Stimulated activated CD4-positive, alpha-beta T cell treated with anti-CD3 and anti-CD28 coated beads, Interleukin-4, amount 100 ng/mL, for 1 hour (primary cell): ENCODE results near the gene MAPK7.

Source experiments
- DNase-seq: peaks from one replicate; pipeline ENCODE4 v3.0.0-alpha.2; 2020

The MAPK7 gene

DNA sequence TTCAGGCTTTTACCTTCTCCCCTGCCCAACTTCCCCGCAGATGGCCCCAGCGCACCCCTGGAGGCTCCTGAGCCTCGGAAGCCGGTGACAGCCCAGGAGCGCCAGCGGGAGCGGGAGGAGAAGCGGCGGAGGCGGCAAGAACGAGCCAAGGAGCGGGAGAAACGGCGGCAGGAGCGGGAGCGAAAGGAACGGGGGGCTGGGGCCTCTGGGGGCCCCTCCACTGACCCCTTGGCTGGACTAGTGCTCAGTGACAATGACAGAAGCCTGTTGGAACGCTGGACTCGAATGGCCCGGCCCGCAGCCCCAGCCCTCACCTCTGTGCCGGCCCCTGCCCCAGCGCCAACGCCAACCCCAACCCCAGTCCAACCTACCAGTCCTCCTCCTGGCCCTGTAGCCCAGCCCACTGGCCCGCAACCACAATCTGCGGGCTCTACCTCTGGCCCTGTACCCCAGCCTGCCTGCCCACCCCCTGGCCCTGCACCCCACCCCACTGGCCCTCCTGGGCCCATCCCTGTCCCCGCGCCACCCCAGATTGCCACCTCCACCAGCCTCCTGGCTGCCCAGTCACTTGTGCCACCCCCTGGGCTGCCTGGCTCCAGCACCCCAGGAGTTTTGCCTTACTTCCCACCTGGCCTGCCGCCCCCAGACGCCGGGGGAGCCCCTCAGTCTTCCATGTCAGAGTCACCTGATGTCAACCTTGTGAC lies 3.6 kb downstream of the MAPK7 start:
- no peak for DNase-seq

DNA sequence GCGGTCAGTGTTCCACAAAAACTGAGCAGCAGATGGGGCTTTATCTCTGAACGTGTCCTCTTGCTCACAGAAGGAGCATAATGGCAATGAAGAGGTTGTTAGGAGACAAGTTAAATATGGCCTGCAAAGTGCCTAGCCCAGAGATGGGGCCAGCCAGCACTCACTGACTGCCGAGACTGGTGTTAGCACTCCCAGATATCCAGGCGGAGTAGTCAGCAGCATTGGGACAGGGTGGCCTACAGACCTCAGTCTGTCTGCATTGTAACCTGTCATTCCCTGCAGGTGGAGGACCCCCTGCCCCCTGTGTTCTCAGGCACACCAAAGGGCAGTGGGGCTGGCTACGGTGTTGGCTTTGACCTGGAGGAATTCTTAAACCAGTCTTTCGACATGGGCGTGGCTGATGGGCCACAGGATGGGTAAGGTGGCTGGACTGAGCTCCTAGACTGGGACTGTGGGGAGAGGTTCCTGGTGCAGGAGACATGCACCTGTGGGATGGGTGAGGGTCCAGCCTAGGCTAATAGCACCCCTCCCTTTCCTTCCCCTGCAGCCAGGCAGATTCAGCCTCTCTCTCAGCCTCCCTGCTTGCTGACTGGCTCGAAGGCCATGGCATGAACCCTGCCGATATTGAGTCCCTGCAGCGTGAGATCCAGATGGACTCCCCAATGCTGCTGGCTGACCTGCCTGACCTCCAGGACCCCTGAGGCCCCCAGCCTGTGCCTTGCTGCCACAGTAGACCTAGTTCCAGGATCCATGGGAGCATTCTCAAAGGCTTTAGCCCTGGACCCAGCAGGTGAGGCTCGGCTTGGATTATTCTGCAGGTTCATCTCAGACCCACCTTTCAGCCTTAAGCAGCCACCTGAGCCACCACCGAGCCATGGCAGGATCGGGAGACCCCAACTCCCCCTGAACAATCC lies 4.5 kb downstream of the MAPK7 start:
- no peak for DNase-seq

DNA sequence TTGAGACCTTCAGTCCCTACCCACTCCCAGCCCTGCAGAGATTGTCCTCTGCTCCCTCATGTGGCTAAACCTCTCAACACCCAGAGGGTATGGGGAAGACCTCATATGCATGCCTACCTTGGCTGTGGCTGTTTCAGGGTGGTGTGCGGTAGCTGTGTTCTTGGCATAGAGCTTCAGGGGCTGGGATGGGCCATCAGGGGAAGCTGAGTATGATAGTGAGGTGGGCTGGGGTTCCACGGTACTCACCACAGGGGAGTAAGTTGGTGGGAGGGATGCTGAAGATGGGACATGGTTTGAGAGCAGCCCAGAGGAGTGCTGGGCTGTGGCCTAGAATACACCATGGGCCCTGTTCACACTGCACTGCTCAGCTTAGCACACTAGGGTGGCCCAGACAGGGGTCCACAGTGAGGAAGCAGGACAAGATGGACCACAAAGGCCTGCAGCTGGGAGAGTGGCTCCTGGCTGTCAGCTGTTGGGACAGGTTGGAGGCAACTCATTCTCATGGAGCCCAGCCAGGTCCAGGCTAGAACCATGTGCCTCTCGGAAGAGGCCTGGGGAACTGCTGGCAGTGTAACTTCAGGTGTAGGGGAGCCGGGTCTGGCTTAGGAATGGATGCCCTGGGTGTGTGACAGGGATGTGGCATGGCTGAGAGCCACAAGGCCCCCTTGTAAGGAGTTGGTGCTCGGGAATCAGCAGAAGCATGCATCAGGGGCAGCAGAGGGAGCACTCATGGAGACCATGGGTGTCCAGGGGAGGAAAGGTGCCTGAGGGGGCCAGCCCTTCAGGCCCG lies 5.6 kb downstream of the MAPK7 start:
- DNase-seq: no peak

DNA sequence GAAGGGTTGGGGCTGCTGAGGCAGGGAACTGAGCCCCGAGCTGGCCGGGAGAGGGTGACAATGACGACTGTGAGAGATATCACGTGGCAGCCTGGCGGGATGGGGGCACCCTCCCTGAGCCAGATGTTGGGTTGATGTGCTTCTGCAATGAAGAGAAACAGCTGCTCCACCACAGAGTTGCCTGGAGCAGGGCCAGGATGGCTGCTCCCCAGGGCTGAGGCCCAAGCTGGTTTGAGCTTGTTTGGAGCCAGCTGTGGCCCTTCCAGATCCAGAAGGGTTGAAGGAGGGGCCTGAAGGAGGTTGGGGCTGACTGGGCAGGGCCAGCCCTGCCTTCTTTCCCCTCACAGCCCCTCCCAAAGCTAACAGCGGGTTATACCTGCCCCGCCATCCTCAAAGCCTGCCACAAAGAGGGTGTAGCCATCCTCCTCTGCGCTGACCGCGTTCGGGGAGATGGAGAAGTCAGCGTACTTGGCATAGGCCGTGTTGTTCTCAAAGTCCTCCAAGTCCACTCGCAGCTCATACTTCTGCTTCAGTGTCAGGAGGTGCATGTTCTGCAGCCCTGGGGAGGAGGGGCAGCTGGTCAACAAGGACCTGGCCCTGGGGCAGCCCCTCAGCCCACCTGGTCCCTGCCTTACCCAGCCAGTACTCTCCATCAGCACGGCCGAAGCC lies 6.6 kb downstream of the MAPK7 start:
- no peak for DNase-seq

DNA sequence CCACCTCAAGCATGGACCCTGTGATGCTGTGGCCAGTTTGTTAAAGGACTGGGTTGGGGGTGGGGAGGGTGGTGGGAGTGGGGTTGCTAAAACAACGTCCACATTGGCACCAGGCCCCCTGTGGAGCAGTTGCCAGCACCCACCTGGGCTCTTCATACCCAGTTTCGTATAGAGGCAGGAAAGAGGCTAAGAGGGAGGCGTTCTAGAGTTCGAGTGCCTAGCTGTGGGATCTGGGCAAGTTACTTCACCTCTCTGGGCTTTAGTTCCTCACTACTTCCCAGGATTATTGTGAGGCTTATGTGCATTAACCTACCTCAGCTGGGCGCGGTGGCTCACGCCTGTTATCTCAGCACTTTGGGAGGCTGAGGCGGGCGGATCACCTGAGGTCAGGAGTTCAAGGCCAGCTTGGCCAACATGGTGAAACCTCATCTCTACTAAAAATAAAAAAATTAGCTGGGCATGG lies 7.3 kb downstream of the MAPK7 start:
- no peak for DNase-seq

DNA sequence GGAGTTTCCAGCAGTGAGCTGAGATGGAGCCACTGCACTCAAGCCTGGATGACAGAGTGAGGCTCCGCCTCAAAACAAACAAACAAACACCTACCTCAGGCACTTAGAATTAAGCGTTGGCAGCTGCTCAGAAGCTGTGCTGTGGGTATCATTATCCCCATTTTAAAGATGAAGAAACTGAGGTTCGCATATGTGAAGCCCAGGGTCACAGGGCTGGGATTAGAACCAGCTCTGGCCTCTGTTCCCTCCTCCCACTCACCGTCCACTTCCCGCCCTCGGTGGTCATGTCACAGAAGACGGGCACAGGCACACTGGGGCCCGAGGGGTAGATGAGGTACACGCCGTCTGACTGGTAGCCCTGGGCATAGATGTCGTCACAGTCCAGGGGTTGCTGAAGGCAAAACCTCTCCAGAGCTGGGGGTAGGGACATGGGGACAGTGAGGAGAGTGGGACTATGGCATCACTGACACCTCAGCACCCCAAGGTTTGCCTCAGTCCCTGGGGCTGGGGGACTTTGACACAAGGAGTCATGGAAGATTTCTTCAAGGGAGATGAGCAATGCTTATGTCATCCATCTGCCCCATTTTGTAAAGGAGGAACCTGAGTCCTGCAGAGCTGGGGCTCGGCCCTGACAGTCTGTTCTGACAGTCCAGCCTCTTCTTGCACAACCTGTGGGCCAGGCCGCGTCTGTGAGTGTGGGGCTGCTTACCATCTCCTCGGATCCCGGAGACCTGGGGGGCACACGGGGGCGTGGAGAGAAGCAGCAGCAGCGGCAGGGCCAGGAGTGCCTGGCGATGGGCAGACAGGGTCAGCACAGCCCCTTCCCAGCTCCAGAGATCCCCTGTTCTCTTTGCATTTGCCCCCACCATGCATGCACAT lies 8.0 kb downstream of the MAPK7 start:
- DNase-seq: no peak

DNA sequence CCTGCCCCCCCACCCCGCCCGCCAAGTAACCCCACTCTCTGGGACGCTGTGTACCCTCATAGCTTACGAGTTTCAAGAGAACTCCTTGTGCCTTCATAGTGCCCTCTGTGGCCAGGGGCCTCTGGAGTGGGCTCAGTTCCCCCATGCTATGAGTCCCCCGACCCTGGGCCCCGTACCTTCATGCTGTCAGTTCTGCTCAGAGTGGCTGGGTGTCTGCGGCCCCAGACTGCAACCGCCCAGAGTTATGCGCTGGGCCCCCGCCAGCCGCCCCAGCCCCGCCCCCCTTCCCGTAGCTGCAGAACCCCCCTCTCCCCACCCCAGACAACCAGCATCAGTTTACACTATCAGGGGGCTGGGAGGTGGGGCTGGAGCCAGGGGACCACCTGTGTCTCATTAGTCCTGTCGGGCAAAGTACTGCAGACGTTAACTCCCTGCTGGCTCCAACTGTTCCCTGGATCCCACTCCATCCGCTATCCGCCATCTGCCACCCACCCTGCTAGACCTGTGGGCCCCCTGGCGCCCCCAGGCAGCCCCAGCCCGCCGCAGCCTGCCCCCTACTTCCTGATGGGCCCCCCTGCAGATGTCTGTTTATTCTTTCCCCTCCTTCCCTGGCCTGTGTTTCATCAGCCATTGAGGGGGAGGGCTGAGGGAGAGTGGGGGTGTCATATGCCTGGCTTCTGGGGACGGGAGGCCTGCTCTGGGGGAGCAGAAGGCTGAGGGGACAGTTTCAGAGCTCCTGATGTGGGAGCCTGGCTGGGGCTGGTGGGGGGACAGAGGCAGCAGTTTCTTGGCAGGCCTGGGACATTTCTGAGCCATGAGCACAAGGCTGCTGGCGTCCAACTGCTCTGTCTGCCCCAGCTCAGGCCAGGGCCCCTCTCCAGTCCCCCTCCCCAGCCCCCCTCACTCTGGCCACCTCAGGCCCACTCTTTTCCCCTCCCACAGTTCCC lies 8.9 kb downstream of the MAPK7 start, which contains the start of gene MFAP4:
MFAP4 (minus strand) TSS at position 217 of the 947 bp plus-strand sequence; CDS start at position 182, 35 bp downstream.
- no peak for DNase-seq

DNA sequence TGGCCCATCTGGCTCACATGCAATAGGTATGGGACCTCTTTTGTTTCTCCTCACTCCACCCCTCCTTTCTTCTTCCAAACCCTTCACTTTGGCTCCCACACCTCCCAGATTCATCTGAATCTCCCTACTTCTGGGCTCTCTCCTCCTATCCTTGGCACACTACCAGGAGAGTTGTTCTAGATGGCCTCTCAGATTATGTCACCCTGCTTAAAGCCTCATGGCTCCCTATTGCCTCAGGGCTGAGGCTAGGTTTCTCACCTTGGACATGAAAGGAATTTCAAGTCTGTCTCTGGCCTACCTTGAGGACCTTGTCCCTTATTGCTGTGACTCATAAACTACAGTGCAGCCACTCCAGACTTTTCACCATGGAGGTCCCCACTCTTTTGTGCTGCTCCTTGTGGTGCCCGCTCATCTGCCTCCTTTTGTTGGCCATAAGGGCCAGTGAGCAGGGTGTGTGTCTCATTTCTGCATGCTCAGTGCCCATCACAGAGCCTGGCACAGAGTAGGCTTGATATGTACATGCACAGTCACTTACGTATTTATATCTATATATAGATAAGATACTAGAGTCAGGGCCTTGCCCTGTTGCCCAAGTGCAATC lies 9.7 kb downstream of the MAPK7 start:
- DNase-seq: no peak

DNA sequence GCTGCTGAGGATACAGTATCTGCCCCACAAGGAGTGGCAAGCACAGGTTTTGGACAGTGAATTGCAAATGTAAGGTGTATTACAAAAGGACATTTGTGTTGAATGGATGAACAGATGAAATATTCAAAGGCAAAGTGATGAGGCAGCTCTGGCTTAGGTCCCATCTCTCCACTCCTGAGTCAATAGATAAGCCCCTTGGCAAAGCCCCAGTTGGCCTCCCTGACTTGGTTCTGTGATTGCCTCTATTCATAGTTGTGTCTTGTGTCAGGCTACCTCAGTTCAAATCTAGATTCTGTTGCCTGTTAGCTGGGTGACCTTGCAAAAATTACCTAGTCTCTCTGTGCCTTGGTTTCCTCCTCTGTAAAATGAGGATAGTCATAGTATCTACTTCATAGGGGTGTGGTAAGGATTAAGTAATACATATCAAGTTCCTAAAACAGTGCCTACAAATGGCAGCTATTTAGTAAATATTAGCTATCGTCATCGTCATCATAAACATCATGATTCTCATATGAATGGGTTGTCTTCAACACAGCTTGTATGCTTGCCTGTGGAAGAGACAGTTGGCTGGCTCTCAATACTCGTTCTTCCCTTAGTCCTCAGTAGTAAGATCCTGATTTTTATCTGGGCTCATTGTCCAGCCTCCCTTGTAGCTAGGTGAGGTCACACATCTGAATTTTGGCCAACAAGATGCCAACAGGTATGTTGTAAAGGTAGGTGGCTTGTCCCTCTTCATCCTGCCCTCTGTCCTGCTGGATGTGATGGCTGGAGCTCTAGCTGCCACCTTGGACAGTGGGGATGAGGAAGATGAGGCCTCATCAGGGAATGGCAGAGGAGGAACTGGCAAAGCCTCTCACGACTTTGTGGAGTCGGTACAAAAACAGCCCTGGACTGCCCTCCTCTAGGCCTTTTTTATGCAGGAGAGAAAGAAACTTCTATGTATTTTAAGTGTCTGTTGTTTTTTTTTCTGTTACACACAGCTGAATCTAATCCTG lies 10.8 kb downstream of the MAPK7 start:
- no peak for DNase-seq

DNA sequence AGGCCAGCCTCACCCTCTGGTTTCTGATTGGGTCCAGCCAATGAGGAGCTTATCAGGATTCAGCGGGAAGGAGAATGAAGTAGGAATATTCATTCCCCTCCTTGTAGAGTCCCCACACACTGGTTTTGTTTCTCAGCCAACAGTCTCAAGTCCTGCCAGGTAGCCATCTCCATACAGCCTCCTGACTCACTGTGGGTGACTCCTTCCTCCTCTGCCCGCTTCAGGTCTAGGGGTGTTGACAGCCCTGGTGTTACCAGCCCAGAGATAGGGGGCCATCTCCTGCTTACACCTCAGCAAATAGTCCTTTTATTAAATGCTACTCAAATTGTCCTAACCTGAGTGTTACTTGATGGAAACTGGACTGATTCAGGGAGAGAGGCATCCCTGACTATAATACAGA lies 12.7 kb downstream of the MAPK7 start:
- DNase-seq: no peak

DNA sequence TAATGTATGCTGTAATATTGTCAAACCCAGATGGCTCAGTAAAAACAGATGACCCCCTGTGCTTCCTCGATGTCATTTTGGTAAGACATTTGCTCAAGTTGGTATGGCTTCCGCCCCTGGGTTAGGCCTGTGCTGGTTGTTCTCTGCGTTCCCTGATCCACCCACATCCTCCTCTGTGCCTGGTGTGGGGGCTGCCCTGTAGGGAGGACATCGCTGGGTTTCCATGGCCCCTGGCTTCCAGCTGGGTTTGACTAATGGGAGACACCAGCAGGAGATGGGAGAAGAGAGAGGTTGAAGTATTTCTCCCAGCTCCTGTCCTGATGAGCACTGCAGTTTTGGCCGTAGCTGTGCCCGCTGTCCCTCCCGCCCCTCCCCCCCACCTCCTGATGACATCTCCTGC lies 13.1 kb downstream of the MAPK7 start:
- no peak for DNase-seq

DNA sequence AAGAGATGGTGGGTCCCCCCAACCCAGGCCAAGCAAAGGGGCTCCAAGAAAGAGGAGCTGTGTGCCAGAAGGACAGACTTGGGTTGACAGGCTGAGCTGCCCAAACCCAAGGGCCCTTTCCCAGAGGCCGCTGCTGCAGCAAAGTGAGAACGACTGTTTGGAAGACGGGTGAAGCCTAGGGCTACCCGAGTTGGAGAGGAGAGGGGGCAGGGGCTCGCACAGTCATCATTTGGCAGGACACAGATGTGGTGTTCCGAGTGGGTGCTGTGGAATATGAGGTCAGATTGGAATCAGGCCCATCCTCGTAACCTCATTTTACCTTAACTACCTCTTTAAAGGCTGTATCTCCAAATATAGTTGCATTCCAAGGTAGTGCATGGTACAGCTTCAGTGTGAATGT lies 14.0 kb downstream of the MAPK7 start:
- DNase-seq: no peak

DNA sequence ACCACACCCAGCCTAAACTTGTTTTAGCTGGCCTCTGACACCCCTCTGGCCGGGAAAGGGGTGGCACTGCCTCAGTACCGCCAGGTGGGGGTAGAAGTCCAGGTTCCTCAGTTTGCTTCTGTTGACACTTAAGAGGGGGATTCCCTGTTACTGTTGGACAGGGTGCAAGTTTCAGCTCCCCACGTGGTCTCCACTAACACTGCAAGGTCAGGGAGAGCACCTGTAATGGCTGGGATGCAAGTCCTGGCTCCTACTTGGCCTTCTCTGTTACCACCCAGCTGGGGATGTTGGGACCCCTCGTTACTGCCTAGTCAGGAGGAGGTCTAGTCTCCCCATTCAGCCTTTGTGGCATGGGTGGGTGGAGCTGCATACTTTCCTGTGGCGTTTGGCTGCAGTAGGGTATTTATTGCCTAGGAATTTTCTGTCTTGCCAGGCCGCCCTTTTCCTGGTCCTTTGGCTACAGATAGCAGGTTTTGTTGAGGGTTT lies 19.3 kb downstream of the MAPK7 start:
- DNase-seq: no peak

DNA sequence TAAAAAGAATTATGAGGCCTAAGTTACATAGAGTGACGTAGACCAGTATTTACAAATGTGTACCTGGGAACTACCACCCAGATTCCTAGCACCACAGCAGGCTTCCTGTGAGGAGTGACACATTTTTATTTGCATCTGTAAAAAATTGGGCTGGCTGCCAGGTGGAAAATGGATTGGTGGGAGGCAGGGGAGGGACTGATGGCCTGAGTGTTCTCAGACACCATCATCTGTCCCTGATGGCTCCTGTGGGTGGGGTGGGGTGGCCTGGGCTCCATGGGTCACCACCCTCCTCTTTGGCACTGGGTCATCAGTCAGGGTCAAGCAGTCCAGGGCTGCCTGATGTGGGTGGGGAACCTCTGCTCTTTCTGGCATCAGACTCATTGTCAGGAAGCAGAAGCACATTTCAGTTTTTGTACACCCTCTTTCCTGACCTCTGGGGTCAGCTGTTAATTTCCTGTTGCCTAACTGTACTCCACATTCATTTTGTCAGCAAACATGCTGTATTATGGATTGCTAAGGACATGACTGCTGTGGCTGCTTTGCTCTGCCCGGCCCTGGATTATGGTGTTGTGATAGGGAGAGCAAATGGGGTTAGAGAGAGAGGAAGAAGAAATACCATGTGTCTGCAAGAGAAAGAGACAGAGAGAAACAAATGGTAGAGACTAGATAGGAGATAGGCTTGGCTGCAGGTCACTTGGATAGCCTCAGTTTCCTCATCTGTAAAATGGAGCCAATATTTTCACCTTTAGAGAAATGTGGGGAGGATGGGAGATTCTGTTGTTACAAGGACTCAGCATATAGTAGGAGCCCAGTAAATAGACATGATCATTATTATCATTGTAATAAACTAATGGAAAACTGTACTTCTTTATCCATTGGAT lies 20.2 kb downstream of the MAPK7 start:
- no peak for DNase-seq

DNA sequence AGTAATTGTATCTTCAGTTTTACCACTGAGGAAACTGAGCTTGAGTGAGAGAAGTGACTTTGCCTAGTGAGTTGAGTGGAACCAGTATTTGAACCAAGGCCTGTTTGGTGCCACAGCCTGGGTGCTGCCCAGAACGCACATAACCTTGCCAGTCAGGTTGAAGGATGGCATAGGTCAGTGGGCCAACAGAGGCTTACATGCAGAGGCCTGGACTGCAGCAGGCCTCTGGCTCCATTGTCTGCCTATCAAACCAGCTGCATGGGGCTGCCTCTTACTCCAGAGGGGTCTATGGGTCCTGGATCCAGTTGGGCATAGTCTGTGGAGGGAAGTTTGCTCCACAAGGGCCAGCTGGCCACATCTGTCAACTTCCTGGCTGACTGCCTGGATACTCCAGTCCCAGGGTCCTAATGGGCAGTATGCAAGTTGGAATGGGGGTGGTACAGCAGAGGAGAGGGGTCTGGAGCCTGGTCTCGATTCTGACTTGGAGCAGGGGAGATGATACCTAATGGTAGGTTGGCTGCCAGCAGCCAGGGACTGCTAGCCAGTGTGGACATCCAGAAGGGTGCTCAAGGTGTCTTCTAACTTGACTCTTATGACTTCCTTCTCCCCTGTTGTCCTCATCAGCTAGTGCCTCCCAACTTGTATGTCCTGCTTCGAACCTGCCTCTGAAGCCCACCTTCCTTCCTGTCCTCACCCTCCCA lies 21.6 kb downstream of the MAPK7 start:
- no peak for DNase-seq

DNA sequence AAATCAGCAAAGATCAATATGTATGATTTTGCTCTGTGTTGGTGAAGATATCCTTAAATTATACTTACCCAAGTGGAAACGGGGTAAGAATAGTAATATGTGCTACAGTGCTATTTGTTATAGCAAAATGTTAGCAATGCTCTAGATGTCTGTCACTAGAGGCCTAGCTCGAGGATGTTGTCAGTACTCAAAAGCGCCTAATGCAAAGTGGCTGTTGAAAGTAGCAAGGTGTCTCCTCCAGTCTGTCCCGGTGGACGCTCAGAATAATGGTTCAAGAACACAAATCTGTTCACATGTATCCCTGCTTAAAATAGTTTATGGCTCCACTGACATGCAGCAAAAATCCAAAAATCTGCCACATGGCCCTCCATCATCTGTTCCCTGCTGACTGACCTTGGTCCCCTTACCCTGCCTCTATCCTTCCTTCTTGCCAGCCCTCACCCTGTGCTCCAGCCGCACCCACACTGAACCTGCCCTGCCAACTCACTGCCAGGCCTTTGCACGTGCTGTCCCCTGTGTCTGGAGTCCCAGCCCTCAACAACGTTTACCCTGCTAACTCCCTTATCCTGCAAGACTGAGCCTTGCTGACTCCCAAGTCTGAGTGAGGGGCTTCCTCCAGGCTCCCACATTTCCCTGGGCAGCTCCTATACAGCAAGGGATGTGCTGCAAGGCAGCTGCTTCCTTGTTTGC lies 23.2 kb downstream of the MAPK7 start:
- DNase-seq: no peak
